ENCODE data around the gene SLCO4C1. TPM values are rescaled to one million over a fixed set of nuclear protein-coding genes. Genes with fewer than 3 reads are reported as not detected.

The SLCO4C1 gene
- total and polyA plus RNA-seq, 9 of the 15 experiments (the other 6 are each of a cell fraction or from before 2014, with no cell fraction given), result 0.04 to 1.1 (median 0.13) TPM; not detected in 1

GRCh38 chr5:102294886-102295395, 1.1 kb downstream of the SLCO4C1 start (continued):
- TF ChIP-seq SOX6 (IDR thresholded peaks at IDR 0.05), result no peak

GRCh38 chr5:102290004-102290403, 6.1 kb downstream of the SLCO4C1 start:
- FAIRE-seq (no peak), ATAC-seq (no peak), DNase-seq (ENCODE audit: extremely low read depth in 1 of 4, low spot score in 3 of 4) (no peak)
- Histone ChIP-seq H3K27me3 (ENCODE audit: control insufficient read depth in 2 of 2, insufficient read depth in 2 of 2, low read length in 2 of 2) (no peaks in the 10 kb centered on the region), H2AFZ (ENCODE audit: low read depth, low read length) (no peak overlapping the region), H3K4me2 (ENCODE audit: insufficient read depth, low read length) (no peak overlapping the region), H3K36me3 (ENCODE audit: control insufficient read depth, insufficient read depth, low read length) (no peaks in the 10 kb centered on the region), H4K20me1 (replicated peaks; ENCODE audit: control insufficient read depth, insufficient read depth, low read length) (no peaks in the 10 kb centered on the region), H3K79me2 (ENCODE audit: control insufficient read depth, insufficient read depth, low read length) (no peaks in the 10 kb centered on the region), H3K9me3 (replicated peaks; ENCODE audit: control insufficient read depth, insufficient read depth, low read depth, low read length) (no peaks in the 10 kb centered on the region), H3K9ac (ENCODE audit: insufficient read depth in 1 of 2, low read depth in 2 of 2, low read length in 2 of 2) (no peak overlapping the region), H3K4me1 (replicated peaks in 1 of 2; ENCODE audit: control insufficient read depth in 2 of 2, insufficient read depth in 2 of 2, low read length in 2 of 2) (no peaks in the 10 kb centered on the region), H3K4me3 (no peak overlapping the region), H3K27ac (ENCODE audit: extremely low read depth, low read depth, low read length) (no peak overlapping the region), H3K9me1 (ENCODE audit: control insufficient read depth, insufficient read depth, low read length) (no peaks in the 10 kb centered on the region)
- CTCF ChIA-PET (ENCODE audit: low intra/inter-chr PET ratio), result no interaction called here
- no TSS peak for BruUV-seq (replicated peaks)
- intact Hi-C loops (cut with micrococcal nuclease), result no loop called here
- WGBS (ENCODE audit: insufficient coverage, low coverage, missing lambda C conversion rate), result 0% methylated on average over 3 of the region's 3 CpGs
- in situ Hi-C loops (cut with MboI), result no loop called here
- POLR2A ChIA-PET, result no interaction called here
- no peak for TF ChIP-seq SIN3A (IDR thresholded peaks at IDR 0.05; ENCODE audit: borderline replicate concordance in 2 of 2, control insufficient read depth in 1 of 2, low read depth in 2 of 2, low read length in 2 of 2)
- TF ChIP-seq U2AF2 (optimal IDR thresholded peaks at IDR 0.05; ENCODE audit: low read depth, low read length), result no peak
- no peak for TF ChIP-seq ZNF12 (CRISPR knock-in tag; IDR thresholded peaks at IDR 0.05)
- TF ChIP-seq NFATC3 (IDR thresholded peaks at IDR 0.05), result no peak
- no peak for TF ChIP-seq NFIC (IDR thresholded peaks at IDR 0.05)
- TF ChIP-seq POLR3G (IDR thresholded peaks at IDR 0.05; ENCODE audit: extremely low read depth, insufficient read length, insufficient replicate concordance), result no peak
- no peak for TF ChIP-seq MCM5 (IDR thresholded peaks at IDR 0.05; ENCODE audit: low read depth)
- TF ChIP-seq COPS2 (conservative IDR thresholded peaks at IDR 0.05), result no peak
- no peak for TF ChIP-seq USF1 (CRISPR knock-in tag; IDR thresholded peaks at IDR 0.05)
- no peak for TF ChIP-seq GABPB2 (CRISPR knock-in tag; conservative IDR thresholded peaks at IDR 0.05)
- no peak for TF ChIP-seq MIER1 (IDR thresholded peaks at IDR 0.05; ENCODE audit: low read depth)
- TF ChIP-seq NFXL1 (CRISPR knock-in tag; IDR thresholded peaks at IDR 0.05), result no peak
- no peak for TF ChIP-seq ZNF3 (CRISPR knock-in tag; IDR thresholded peaks at IDR 0.05)

Data from K562 (cell line).